GM23338 (cell line): Measurements from ENCODE around the gene HCRTR1.

Experiments used
- CREB1 ChIP-seq: fragments of 250-450 bp; sonication (Bioruptor Pico); IDR thresholded peaks from 2 replicates; pipeline ENCODE4 v1.5.0; 2020; ENCODE audit warnings: low read depth, mild to moderate bottlenecking, moderate library complexity
- EZH2 ChIP-seq: fragments of 200-600 bp; sonication (generic); IDR thresholded peaks from one replicate; pipeline ENCODE4 v1.8.0; 2017; ENCODE audit warnings: antibody characterized with exemption, mild to moderate bottlenecking, low read depth; ENCODE audit not compliant: unreplicated experiment
- EZH2phosphoT487 ChIP-seq: fragments of 200-600 bp; sonication (generic); IDR thresholded peaks from one replicate; pipeline ENCODE4 v1.8.1; 2018; ENCODE audit warnings: antibody characterized with exemption; ENCODE audit not compliant: unreplicated experiment
- JUNB ChIP-seq: IDR thresholded peaks from one replicate; pipeline ENCODE4 v1.6.1; 2016; ENCODE audit warnings: antibody characterized with exemption; ENCODE audit not compliant: unreplicated experiment
- NANOG ChIP-seq: IDR thresholded peaks from 2 replicates; pipeline ENCODE4 v1.6.1; 2016; ENCODE audit warnings: antibody characterized with exemption, borderline replicate concordance
- POLR2AphosphoS5 ChIP-seq: IDR thresholded peaks from 2 replicates; pipeline ENCODE4 v1.6.1; 2016; ENCODE audit warnings: antibody characterized with exemption, low read depth
- STAT1 ChIP-seq: IDR thresholded peaks from one replicate; pipeline ENCODE4 v1.6.1; 2016; ENCODE audit warnings: antibody characterized with exemption; ENCODE audit not compliant: unreplicated experiment
- ZNF114 ChIP-seq: fragments of 250-450 bp; sonication (Bioruptor Pico); IDR thresholded peaks from 2 replicates; pipeline ENCODE4 v1.5.0; 2020; ENCODE audit warnings: mild to moderate bottlenecking, moderate library complexity
- TF ChIP-seq, protein P1 (sequence below), 2 experiments: fragments of 200-600 bp in 1 of 2; sonication (generic) in 1 of 2; conservative IDR thresholded peaks; 2 replicates each; pipeline versions ENCODE4 v1.5.1 to v1.6.1; 2016 to 2017; ENCODE audit warnings: antibody characterized with exemption in 2 of 2, low read depth in 2 of 2, mild to moderate bottlenecking in 2 of 2, moderate library complexity in 1 of 2
- TF ChIP-seq, protein P2 (sequence below): IDR thresholded peaks from one replicate; pipeline ENCODE4 v1.6.1; 2018; ENCODE audit warnings: antibody characterized with exemption; ENCODE audit not compliant: unreplicated experiment
- TF ChIP-seq, protein P3 (sequence below): IDR thresholded peaks from 2 replicates; pipeline ENCODE4 v1.6.1; 2016; ENCODE audit warnings: antibody characterized with exemption
- TF ChIP-seq, protein P4 (sequence below): fragments of 250-450 bp; sonication (Bioruptor Pico); IDR thresholded peaks from 2 replicates; pipeline ENCODE4 v1.5.0; 2020; ENCODE audit warnings: mild to moderate bottlenecking, moderate library complexity

DNA sequence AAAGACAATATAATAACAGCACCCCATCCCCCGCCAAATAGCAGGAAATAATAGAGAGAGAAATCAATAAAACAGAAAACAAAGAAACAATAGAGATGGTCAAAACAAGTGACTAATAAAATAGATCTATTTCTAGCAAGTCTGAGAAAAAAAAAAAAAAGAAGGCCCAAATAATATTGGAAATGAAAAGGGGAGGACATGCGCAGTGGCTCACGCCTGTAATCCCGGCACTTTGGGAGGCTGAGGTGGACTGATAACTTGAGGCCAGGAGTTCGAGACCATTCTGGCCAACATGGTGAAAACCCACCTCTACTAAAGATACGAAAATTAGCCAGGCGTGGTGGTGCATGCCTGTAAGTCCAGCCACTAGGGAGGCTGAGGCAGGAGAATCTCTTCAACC lies 18.5 kb upstream of the HCRTR1 start:
- TF ChIP-seq, protein P1, sequence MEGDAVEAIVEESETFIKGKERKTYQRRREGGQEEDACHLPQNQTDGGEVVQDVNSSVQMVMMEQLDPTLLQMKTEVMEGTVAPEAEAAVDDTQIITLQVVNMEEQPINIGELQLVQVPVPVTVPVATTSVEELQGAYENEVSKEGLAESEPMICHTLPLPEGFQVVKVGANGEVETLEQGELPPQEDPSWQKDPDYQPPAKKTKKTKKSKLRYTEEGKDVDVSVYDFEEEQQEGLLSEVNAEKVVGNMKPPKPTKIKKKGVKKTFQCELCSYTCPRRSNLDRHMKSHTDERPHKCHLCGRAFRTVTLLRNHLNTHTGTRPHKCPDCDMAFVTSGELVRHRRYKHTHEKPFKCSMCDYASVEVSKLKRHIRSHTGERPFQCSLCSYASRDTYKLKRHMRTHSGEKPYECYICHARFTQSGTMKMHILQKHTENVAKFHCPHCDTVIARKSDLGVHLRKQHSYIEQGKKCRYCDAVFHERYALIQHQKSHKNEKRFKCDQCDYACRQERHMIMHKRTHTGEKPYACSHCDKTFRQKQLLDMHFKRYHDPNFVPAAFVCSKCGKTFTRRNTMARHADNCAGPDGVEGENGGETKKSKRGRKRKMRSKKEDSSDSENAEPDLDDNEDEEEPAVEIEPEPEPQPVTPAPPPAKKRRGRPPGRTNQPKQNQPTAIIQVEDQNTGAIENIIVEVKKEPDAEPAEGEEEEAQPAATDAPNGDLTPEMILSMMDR (conservative IDR thresholded peaks at IDR 0.05; ENCODE audit: low read depth in 2 of 2) = no peak
- TF ChIP-seq EZH2phosphoT487 (no peak), POLR2AphosphoS5 (no peak), EZH2 (no peak), JUNB (no peak), NANOG (no peak), STAT1 (no peak), ZNF114 (CRISPR knock-in tag) (no peak), CREB1 (CRISPR knock-in tag) (no peak)
- TF ChIP-seq, protein P2, sequence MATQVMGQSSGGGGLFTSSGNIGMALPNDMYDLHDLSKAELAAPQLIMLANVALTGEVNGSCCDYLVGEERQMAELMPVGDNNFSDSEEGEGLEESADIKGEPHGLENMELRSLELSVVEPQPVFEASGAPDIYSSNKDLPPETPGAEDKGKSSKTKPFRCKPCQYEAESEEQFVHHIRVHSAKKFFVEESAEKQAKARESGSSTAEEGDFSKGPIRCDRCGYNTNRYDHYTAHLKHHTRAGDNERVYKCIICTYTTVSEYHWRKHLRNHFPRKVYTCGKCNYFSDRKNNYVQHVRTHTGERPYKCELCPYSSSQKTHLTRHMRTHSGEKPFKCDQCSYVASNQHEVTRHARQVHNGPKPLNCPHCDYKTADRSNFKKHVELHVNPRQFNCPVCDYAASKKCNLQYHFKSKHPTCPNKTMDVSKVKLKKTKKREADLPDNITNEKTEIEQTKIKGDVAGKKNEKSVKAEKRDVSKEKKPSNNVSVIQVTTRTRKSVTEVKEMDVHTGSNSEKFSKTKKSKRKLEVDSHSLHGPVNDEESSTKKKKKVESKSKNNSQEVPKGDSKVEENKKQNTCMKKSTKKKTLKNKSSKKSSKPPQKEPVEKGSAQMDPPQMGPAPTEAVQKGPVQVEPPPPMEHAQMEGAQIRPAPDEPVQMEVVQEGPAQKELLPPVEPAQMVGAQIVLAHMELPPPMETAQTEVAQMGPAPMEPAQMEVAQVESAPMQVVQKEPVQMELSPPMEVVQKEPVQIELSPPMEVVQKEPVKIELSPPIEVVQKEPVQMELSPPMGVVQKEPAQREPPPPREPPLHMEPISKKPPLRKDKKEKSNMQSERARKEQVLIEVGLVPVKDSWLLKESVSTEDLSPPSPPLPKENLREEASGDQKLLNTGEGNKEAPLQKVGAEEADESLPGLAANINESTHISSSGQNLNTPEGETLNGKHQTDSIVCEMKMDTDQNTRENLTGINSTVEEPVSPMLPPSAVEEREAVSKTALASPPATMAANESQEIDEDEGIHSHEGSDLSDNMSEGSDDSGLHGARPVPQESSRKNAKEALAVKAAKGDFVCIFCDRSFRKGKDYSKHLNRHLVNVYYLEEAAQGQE = no peak
- TF ChIP-seq, protein P3, sequence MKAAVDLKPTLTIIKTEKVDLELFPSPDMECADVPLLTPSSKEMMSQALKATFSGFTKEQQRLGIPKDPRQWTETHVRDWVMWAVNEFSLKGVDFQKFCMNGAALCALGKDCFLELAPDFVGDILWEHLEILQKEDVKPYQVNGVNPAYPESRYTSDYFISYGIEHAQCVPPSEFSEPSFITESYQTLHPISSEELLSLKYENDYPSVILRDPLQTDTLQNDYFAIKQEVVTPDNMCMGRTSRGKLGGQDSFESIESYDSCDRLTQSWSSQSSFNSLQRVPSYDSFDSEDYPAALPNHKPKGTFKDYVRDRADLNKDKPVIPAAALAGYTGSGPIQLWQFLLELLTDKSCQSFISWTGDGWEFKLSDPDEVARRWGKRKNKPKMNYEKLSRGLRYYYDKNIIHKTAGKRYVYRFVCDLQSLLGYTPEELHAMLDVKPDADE = no peak
- TF ChIP-seq, protein P4, sequence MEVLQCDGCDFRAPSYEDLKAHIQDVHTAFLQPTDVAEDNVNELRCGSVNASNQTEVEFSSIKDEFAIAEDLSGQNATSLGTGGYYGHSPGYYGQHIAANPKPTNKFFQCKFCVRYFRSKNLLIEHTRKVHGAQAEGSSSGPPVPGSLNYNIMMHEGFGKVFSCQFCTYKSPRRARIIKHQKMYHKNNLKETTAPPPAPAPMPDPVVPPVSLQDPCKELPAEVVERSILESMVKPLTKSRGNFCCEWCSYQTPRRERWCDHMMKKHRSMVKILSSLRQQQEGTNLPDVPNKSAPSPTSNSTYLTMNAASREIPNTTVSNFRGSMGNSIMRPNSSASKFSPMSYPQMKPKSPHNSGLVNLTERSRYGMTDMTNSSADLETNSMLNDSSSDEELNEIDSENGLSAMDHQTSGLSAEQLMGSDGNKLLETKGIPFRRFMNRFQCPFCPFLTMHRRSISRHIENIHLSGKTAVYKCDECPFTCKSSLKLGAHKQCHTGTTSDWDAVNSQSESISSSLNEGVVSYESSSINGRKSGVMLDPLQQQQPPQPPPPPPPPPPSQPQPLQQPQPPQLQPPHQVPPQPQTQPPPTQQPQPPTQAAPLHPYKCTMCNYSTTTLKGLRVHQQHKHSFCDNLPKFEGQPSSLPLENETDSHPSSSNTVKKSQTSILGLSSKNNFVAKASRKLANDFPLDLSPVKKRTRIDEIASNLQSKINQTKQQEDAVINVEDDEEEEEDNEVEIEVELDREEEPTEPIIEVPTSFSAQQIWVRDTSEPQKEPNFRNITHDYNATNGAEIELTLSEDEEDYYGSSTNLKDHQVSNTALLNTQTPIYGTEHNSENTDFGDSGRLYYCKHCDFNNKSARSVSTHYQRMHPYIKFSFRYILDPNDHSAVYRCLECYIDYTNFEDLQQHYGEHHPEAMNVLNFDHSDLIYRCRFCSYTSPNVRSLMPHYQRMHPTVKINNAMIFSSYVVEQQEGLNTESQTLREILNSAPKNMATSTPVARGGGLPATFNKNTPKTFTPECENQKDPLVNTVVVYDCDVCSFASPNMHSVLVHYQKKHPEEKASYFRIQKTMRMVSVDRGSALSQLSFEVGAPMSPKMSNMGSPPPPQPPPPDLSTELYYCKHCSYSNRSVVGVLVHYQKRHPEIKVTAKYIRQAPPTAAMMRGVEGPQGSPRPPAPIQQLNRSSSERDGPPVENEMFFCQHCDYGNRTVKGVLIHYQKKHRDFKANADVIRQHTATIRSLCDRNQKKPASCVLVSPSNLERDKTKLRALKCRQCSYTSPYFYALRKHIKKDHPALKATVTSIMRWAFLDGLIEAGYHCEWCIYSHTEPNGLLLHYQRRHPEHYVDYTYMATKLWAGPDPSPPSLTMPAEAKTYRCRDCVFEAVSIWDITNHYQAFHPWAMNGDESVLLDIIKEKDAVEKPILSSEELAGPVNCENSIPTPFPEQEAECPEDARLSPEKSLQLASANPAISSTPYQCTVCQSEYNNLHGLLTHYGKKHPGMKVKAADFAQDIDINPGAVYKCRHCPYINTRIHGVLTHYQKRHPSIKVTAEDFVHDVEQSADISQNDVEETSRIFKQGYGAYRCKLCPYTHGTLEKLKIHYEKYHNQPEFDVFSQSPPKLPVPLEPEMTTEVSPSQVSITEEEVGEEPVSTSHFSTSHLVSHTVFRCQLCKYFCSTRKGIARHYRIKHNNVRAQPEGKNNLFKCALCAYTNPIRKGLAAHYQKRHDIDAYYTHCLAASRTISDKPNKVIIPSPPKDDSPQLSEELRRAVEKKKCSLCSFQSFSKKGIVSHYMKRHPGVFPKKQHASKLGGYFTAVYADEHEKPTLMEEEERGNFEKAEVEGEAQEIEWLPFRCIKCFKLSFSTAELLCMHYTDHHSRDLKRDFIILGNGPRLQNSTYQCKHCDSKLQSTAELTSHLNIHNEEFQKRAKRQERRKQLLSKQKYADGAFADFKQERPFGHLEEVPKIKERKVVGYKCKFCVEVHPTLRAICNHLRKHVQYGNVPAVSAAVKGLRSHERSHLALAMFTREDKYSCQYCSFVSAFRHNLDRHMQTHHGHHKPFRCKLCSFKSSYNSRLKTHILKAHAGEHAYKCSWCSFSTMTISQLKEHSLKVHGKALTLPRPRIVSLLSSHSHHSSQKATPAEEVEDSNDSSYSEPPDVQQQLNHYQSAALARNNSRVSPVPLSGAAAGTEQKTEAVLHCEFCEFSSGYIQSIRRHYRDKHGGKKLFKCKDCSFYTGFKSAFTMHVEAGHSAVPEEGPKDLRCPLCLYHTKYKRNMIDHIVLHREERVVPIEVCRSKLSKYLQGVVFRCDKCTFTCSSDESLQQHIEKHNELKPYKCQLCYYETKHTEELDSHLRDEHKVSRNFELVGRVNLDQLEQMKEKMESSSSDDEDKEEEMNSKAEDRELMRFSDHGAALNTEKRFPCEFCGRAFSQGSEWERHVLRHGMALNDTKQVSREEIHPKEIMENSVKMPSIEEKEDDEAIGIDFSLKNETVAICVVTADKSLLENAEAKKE (CRISPR knock-in tag) = no peak
